Measurements from ENCODE around the gene CXCL8.

- TF ChIP-seq CTCF (conservative IDR thresholded peaks at IDR 0.05; ENCODE audit: low read length) (no peak), EZH2phosphoT487 (IDR thresholded peaks at IDR 0.05; ENCODE audit: borderline replicate concordance) (no peak)
These were observed 12.8 kb downstream of the CXCL8 start for GRCh38 chr4:73753215-73753614.
